Mucosa of descending colon (tissue), 3 donors: ENCODE measurements around the gene DTYMK. TPM values are rescaled to one million over a fixed set of nuclear protein-coding genes. Genes with fewer than 3 reads are reported as not detected.

ENCODE experiments used
- ATAC-seq: fragments of 200-7000 bp; cut with Tn5 transposase; one replicate; pipeline ENCODE4 v1.9.1; 2020; ENCODE audit warnings: mild to moderate bottlenecking, moderate library complexity
- DNase-seq, 3 donors: peaks; one replicate each; pipeline ENCODE4 v3.0.0-alpha.2; 2020
- H3K36me3 ChIP-seq: fragments of 200-600 bp; one replicate; pipeline ENCODE4 v1.8.0; 2021; ENCODE audit warnings: low read depth, mild to moderate bottlenecking
- H3K4me1 ChIP-seq: fragments of 200-600 bp; one replicate; pipeline ENCODE4 v1.8.0; 2021; ENCODE audit warnings: low read depth, mild to moderate bottlenecking
- H3K4me3 ChIP-seq: fragments of 200-600 bp; one replicate; pipeline ENCODE4 v1.8.0; 2021; ENCODE audit warnings: mild to moderate bottlenecking
- H3K9me3 ChIP-seq: fragments of 200-600 bp; one replicate; pipeline ENCODE4 v1.8.0; 2021; ENCODE audit warnings: mild to moderate bottlenecking
- CTCF ChIP-seq: fragments of 200-600 bp; IDR thresholded peaks from one replicate; pipeline ENCODE4 v1.8.0; 2022; ENCODE audit warnings: antibody characterized with exemption, mild to moderate bottlenecking
- intact Hi-C, 2 donors: fragments of 100-400 bp; cut with DNase I in 1 of 2; cut with micrococcal nuclease in 1 of 2; formaldehyde crosslinking; loops; one replicate each; pipeline versions ENCODE4 v1.11.0 to v1.11.1; 2022; cut with DNase I, micrococcal nuclease
- long read RNA-seq, 2 donors: library from polyadenylated mRNA; unstranded; transcript quantifications; one replicate each; pipeline ENCODE4 v2.0.0, GENCODE V29; 2019 to 2021
- total RNA-seq, 3 donors: library from RNA; stranded (reverse); fragmentation: NEBNext Ultra II Directional in 2 of 3; extraction: Animal tissue kit (Norgen Biotek cat#: 25700) in 2 of 3; gene quantifications; one replicate each; pipeline versions ENCODE4 v1.2.1 to v1.2.4, GENCODE V29; 2021 to 2023
- donor health status: DM: no; HTN: no; CAD: no; lungs with moderate emphysema.
- donor health status: DM: no; HTN: no; CAD: no.
- donor health status: DM: no; HTN: yes; CAD: no.

Gene DTYMK
- total RNA-seq: 10 to 100 TPM; 17.9 to 31.0 (median 19.7) TPM
- long read RNA-seq, donor 1, transcript DTYMK-201 (5 exons, 1,232 nt): major isoform, 16 of 26 reads
- long read RNA-seq, donor 1, partial matches to known transcripts: 6 of 26 reads
- long read RNA-seq, donor 1, other reads (novel, unspliced or antisense): 3 of 26 reads
- long read RNA-seq, donor 2, transcript DTYMK-201 (5 exons, 1,232 nt): major isoform, 24 of 28 reads
- long read RNA-seq, donor 2, partial matches to known transcripts: 0 of 28 reads
- long read RNA-seq, donor 2, other reads (novel, unspliced or antisense): 0 of 28 reads

GRCh38 chr2:241686650-241687425 lies at the start of gene DTYMK:
TSS of gene DTYMK (minus strand) at chr2:241686815. CDS start at chr2:241686783, 32 bp downstream.
- peak; percentile 16 for TF ChIP-seq CTCF
- Histone ChIP-seq H3K9me3 (no peaks in the 10 kb centered on the region), H3K4me1 (peaks cover 28% of the 10 kb centered on the region), H3K4me3 (peak within 1 kb of the TSS; percentile 83), H3K36me3 (peaks cover 3% of the 10 kb centered on the region)
- DNase-seq: peak; percentile 96 to 98 (median 96)
- ATAC-seq: peak; percentile 98
- intact Hi-C loops: no loop called here

GRCh38 chr2:241736111-241736510 lies 49.5 kb upstream of the DTYMK start:
- intact Hi-C loops: no loop called here
- H3K4me1 ChIP-seq: peaks cover 16% of the 10 kb centered on the region
- no peak for TF ChIP-seq CTCF
- H3K9me3 ChIP-seq: no peaks in the 10 kb centered on the region
- DNase-seq (no peak), ATAC-seq (no peak)
- H3K4me3 ChIP-seq: no peak overlapping the region
- H3K36me3 ChIP-seq: no peaks in the 10 kb centered on the region

GRCh38 chr2:241734467-241735208 lies 48.0 kb upstream of the DTYMK start, which contains the start of gene D2HGDH:
TSS of gene D2HGDH (plus strand) at chr2:241734630. CDS start at chr2:241735225, 595 bp downstream.
- peak; percentile 97 to 98 (median 98) for DNase-seq
- intact Hi-C loops: no loop called here
- Histone ChIP-seq H3K9me3 (no peaks in the 10 kb centered on the region), H3K36me3 (no peaks in the 10 kb centered on the region), H3K4me3 (peak within 1 kb of the TSS; percentile 90), H3K4me1 (peaks cover 16% of the 10 kb centered on the region)
- ATAC-seq: peak; percentile 94
- TF ChIP-seq CTCF: no peak

GRCh38 chr2:241734208-241734466 lies 47.5 kb upstream of the DTYMK start:
- Histone ChIP-seq H3K4me1 (peaks cover 16% of the 10 kb centered on the region), H3K9me3 (no peaks in the 10 kb centered on the region), H3K4me3 (no peak overlapping the region), H3K36me3 (no peaks in the 10 kb centered on the region)
- ATAC-seq (no peak), DNase-seq (no peak)
- TF ChIP-seq CTCF: no peak
- intact Hi-C loops: no loop called here

GRCh38 chr2:241733391-241734207 lies 47.0 kb upstream of the DTYMK start:
- peaks cover 16% of the 10 kb centered on the region for H3K4me1 ChIP-seq
- no peak for ATAC-seq
- TF ChIP-seq CTCF: no peak
- intact Hi-C loops: no loop called here
- H3K36me3 ChIP-seq: no peaks in the 10 kb centered on the region
- no peaks in the 10 kb centered on the region for H3K9me3 ChIP-seq
- peak in 2 of 3 donors; percentile 21 to 59 for DNase-seq
- H3K4me3 ChIP-seq: no peak overlapping the region
